AG09309 (cell line): ENCODE data around the gene PEX16.

Experiments
- DNase-seq: peaks from one replicate; pipeline ENCODE4 v3.0.0-alpha.2; 2010; ENCODE audit warnings: low read depth
- H3K4me3 ChIP-seq: 2 replicates; pipeline ENCODE4 v1.5.1; 2011; ENCODE audit warnings: mild to moderate bottlenecking, low read depth, low read length, moderate library complexity; ENCODE audit not compliant: control insufficient read depth
- CTCF ChIP-seq: IDR thresholded peaks from 2 replicates; pipeline ENCODE4 v1.5.1; 2011; ENCODE audit warnings: mild to moderate bottlenecking, low read depth, low read length, inconsistent platforms; ENCODE audit not compliant: insufficient read depth, control insufficient read depth; ENCODE audit errors: missing control alignments

The PEX16 gene

GRCh38 chr11:45927684-45928413, 10.2 kb upstream of the PEX16 start:
- no peak for TF ChIP-seq CTCF
- H3K4me3 ChIP-seq = no peak overlapping the region

GRCh38 chr11:45927332-45927683, 9.6 kb upstream of the PEX16 start:
- no peak for DNase-seq
- no peak overlapping the region for H3K4me3 ChIP-seq
- TF ChIP-seq CTCF = no peak

More at GRCh38 chr11:45927684-45928413, 10.2 kb upstream of the PEX16 start:
- no peak for DNase-seq

DNA sequence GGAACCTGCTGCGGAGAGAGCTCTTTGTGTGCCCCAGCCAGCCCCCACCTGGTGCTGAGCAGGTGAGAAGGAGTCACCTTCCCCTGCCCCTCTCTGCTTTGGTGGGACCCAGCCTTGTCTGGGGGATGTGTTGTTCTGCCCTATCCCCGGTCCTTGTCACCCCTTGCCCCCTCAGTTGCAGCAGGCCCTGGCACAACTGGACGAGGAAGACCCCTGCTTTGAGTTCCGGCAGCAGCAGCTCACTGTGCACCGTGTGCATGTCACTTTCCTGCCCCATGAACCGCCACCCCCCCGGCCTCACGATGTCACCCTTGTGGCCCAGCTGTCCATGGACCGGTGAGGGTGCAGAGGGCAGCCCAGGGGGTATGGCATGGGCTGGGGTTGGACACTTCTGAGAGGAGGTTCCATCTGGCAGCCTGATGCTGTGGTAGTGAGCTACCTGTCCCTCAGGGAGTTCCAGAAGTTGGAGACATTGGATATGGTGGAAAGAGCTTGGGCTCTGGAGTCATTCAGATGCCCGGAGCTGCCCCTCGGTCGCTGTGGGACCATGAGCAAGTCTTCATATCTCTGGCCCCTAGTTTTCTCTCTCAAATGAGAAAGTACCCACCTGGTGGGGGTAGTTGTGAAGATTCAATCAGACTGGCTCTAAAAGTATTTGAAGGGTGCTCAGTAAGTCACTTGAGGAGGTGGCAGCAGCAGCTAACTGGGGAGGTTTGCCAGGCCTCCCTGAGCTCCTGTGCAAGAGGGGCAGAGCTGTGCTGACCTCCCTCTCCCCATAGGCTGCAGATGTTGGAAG, 9.1 kb upstream of the PEX16 start:
- TF ChIP-seq CTCF = no peak
- DNase-seq = no peak
- no peak overlapping the region for H3K4me3 ChIP-seq

DNA sequence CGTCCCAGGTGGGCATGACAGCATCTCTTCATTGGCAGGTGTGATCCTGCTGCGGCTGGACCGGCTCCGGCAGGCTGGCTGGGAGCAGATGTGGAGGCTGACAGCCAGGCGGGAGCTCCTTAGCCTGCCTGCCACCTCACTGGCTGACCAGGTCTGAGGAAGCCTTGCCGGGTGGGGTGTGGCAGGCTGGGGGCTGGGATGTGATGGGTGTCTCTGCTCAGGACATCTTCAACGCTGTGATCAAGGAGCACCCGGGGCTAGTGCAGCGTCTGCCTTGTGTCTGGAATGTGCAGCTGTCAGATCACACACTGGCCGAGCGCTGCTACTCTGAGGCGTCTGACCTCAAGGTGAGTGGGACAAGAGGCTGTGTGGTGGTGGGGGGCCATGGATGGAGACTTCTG, 8.3 kb upstream of the PEX16 start:
- no peak overlapping the region for H3K4me3 ChIP-seq
- TF ChIP-seq CTCF = no peak
- DNase-seq = no peak

DNA sequence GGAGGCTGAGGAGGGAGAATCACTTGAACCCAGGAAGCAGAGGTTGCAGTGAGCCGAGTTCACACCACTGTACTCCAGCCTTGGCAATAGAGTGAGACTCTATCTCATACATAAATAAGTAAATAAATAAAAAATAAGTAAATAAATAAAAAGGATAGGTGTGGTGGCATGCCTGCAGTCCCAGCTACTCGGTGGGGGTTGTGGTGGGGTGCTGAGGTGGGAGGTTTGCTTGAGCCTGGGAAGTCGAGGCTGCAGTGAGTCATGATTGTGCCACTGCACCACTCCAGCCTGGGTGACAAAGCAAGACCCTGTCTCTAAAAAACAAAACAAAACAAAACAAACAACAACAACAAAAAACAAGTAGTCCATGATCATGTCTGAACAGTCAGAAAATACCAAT, 7.9 kb upstream of the PEX16 start:
- DNase-seq = no peak
- no peak overlapping the region for H3K4me3 ChIP-seq
- TF ChIP-seq CTCF = no peak

DNA sequence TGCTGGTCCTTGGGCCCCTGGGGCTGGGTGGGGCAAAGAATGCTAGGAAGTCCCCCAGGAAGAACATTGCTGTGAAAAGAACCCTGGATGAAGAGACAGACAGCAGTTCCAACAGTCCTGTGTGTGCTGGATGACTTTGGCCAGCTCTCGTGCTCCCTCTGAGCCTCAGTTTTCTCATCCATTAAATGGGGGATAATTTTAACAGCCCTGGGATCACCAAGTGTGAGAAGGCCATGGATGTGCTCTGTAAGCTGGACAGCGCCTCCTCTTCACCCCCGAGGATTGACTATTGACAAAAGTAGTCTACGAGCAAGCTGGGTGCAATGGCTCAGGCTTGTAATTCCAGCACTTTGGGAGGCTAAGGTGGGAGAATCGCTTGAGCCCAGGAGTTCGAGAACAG, 7.2 kb upstream of the PEX16 start:
- no peak overlapping the region for H3K4me3 ChIP-seq
- TF ChIP-seq CTCF = no peak
- no peak for DNase-seq
